GM19239 (cell line): ENCODE measurements around the gene F10.

Source experiments
- DNase-seq: peaks from one replicate; pipeline ENCODE4 v3.0.0; 2011; ENCODE audit warnings: low spot score; ENCODE audit not compliant: insufficient read length
- FAIRE-seq: peaks from 2 replicates; lab custom pipeline; 2011; peaks lifted over from hg19 to GRCh38; lab: Jason Lieb, UNC

The F10 gene

GRCh38 chr13:113114511-113115362 is 7.9 kb upstream of the F10 start:
- DNase-seq = no peak
- no peak for FAIRE-seq

- DNase-seq = no peak
- no peak for FAIRE-seq
Measured at GRCh38 chr13:113115363-113116205, 7.0 kb upstream of the F10 start.

GRCh38 chr13:113116206-113116800 is 6.3 kb upstream of the F10 start:
- FAIRE-seq (no peak), DNase-seq (no peak)

GRCh38 chr13:113116871-113117271 is 5.7 kb upstream of the F10 start:
- FAIRE-seq = no peak
- no peak for DNase-seq

GRCh38 chr13:113117335-113117872 is 5.2 kb upstream of the F10 start:
- no peak for DNase-seq
- no peak for FAIRE-seq

GRCh38 chr13:113117911-113118260 is 4.7 kb upstream of the F10 start:
- no peak for DNase-seq
- FAIRE-seq = no peak

- DNase-seq (no peak), FAIRE-seq (no peak)
Measured at GRCh38 chr13:113118261-113119021, 4.2 kb upstream of the F10 start.

- FAIRE-seq = no peak
Measured at GRCh38 chr13:113119166-113119821, 3.3 kb upstream of the F10 start.

GRCh38 chr13:113119822-113120189 is 2.8 kb upstream of the F10 start:
- FAIRE-seq = no peak

More at GRCh38 chr13:113119166-113119821, 3.3 kb upstream of the F10 start:
- DNase-seq = no peak

GRCh38 chr13:113120300-113121182 is 2.1 kb upstream of the F10 start:
- DNase-seq = no peak
- no peak for FAIRE-seq

More at GRCh38 chr13:113119822-113120189, 2.8 kb upstream of the F10 start:
- DNase-seq = no peak

- FAIRE-seq = no peak
- DNase-seq = no peak
Measured at GRCh38 chr13:113121183-113121927, 1.2 kb upstream of the F10 start.

- DNase-seq (no peak), FAIRE-seq (no peak)
Measured at GRCh38 chr13:113121928-113122471, 599 bp upstream of the F10 start.

GRCh38 chr13:113123226-113124201 is 915 bp downstream of the F10 start:
- FAIRE-seq (no peak), DNase-seq (no peak)

GRCh38 chr13:113124211-113124970 is 1.8 kb downstream of the F10 start:
- DNase-seq = no peak
- no peak for FAIRE-seq

GRCh38 chr13:113125506-113126264 is 3.1 kb downstream of the F10 start:
- DNase-seq (no peak), FAIRE-seq (no peak)
